Gastroesophageal sphincter (tissue), 3 donors: ENCODE measurements around the gene SYCP2L.

Source experiments
- EP300 ChIP-seq: sonication (generic); formaldehyde crosslinking; IDR thresholded peaks from one replicate; pipeline ENCODE4 v1.6.1; 2017; ENCODE audit warnings: antibody characterized with exemption, mild to moderate bottlenecking
- POLR2A ChIP-seq, 2 donors: fragments of 450-650 bp; IDR thresholded peaks; one replicate each; pipeline ENCODE4 v1.6.1; 2017; ENCODE audit warnings: antibody characterized with exemption in 2 of 2, mild to moderate bottlenecking in 2 of 2, moderate library complexity in 1 of 2
- POLR2AphosphoS5 ChIP-seq: sonication (generic); formaldehyde crosslinking; IDR thresholded peaks from one replicate; pipeline ENCODE4 v1.6.1; 2017; ENCODE audit warnings: antibody characterized with exemption
- TF ChIP-seq, protein P1 (sequence below), 4 experiments: fragments of 200-600 bp in 2 of 4; fragments of 450-650 bp in 2 of 4; sonication (generic) in 1 of 4; IDR thresholded peaks; one replicate each; pipeline ENCODE4 v1.5.1; 2017 to 2019; ENCODE audit warnings: antibody characterized with exemption in 4 of 4, mild to moderate bottlenecking in 2 of 4, moderate library complexity in 2 of 4

DNA sequence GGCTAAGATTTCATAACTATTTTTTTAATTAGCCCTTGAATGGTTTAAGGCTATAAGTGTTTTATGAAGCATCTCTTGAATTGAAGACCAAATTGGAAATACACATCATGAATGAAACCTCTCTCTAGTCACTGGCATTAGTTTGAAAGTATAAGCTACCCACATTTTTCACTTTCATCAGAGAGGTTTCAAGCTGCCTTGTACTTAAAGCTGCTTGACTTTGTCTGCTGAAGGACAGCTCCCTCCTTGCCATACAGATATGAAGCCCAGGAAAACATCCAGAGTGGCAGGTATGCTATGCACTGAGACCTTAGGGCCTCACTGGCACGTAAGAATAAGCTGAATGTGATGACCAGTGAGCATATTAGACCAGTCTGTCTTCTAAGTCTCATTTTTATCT lies 94.6 kb downstream of the SYCP2L start:
- TF ChIP-seq, protein P1, sequence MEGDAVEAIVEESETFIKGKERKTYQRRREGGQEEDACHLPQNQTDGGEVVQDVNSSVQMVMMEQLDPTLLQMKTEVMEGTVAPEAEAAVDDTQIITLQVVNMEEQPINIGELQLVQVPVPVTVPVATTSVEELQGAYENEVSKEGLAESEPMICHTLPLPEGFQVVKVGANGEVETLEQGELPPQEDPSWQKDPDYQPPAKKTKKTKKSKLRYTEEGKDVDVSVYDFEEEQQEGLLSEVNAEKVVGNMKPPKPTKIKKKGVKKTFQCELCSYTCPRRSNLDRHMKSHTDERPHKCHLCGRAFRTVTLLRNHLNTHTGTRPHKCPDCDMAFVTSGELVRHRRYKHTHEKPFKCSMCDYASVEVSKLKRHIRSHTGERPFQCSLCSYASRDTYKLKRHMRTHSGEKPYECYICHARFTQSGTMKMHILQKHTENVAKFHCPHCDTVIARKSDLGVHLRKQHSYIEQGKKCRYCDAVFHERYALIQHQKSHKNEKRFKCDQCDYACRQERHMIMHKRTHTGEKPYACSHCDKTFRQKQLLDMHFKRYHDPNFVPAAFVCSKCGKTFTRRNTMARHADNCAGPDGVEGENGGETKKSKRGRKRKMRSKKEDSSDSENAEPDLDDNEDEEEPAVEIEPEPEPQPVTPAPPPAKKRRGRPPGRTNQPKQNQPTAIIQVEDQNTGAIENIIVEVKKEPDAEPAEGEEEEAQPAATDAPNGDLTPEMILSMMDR (IDR thresholded peaks at IDR 0.05), result no peak
- TF ChIP-seq POLR2AphosphoS5 (no peak), POLR2A (IDR thresholded peaks at IDR 0.05) (no peak), EP300 (no peak)
